ENCODE measurements around the gene PMM2.

DNA sequence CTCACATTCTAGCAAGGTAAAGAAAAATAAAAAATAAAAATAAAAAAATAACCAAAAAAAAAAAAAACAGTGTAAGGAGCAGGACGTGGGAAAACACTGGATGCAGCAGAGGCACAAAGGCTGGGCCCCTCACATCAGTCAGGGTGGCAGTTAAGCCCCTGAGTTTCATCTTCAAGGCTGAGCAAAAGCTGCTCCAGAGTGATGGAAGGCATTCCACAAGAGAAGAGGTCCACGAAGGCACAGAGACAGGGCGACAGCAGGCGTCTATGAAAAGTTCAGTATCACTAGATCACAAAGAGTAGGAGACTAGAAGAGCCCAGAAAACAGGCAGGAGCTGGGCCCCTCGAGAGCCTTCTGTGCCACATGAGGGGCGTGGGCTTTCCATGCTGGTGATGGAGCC, 12.2 kb upstream of the PMM2 start:
- TF ChIP-seq, protein P1, sequence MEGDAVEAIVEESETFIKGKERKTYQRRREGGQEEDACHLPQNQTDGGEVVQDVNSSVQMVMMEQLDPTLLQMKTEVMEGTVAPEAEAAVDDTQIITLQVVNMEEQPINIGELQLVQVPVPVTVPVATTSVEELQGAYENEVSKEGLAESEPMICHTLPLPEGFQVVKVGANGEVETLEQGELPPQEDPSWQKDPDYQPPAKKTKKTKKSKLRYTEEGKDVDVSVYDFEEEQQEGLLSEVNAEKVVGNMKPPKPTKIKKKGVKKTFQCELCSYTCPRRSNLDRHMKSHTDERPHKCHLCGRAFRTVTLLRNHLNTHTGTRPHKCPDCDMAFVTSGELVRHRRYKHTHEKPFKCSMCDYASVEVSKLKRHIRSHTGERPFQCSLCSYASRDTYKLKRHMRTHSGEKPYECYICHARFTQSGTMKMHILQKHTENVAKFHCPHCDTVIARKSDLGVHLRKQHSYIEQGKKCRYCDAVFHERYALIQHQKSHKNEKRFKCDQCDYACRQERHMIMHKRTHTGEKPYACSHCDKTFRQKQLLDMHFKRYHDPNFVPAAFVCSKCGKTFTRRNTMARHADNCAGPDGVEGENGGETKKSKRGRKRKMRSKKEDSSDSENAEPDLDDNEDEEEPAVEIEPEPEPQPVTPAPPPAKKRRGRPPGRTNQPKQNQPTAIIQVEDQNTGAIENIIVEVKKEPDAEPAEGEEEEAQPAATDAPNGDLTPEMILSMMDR (IDR thresholded peaks at IDR 0.05): no peak
- TF ChIP-seq, protein P2, sequence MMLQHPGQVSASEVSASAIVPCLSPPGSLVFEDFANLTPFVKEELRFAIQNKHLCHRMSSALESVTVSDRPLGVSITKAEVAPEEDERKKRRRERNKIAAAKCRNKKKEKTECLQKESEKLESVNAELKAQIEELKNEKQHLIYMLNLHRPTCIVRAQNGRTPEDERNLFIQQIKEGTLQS (CRISPR knock-in tag; conservative IDR thresholded peaks at IDR 0.05): no peak
- TF ChIP-seq, protein P3, sequence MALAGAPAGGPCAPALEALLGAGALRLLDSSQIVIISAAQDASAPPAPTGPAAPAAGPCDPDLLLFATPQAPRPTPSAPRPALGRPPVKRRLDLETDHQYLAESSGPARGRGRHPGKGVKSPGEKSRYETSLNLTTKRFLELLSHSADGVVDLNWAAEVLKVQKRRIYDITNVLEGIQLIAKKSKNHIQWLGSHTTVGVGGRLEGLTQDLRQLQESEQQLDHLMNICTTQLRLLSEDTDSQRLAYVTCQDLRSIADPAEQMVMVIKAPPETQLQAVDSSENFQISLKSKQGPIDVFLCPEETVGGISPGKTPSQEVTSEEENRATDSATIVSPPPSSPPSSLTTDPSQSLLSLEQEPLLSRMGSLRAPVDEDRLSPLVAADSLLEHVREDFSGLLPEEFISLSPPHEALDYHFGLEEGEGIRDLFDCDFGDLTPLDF (CRISPR knock-in tag; IDR thresholded peaks at IDR 0.05): no peak
- TF ChIP-seq ZNF317 (CRISPR knock-in tag; IDR thresholded peaks at IDR 0.05; ENCODE audit: borderline replicate concordance, low read depth): no peak
- TF ChIP-seq, protein P4, sequence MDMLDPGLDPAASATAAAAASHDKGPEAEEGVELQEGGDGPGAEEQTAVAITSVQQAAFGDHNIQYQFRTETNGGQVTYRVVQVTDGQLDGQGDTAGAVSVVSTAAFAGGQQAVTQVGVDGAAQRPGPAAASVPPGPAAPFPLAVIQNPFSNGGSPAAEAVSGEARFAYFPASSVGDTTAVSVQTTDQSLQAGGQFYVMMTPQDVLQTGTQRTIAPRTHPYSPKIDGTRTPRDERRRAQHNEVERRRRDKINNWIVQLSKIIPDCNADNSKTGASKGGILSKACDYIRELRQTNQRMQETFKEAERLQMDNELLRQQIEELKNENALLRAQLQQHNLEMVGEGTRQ (CRISPR knock-in tag; IDR thresholded peaks at IDR 0.05): no peak
- TF ChIP-seq, protein P5, sequence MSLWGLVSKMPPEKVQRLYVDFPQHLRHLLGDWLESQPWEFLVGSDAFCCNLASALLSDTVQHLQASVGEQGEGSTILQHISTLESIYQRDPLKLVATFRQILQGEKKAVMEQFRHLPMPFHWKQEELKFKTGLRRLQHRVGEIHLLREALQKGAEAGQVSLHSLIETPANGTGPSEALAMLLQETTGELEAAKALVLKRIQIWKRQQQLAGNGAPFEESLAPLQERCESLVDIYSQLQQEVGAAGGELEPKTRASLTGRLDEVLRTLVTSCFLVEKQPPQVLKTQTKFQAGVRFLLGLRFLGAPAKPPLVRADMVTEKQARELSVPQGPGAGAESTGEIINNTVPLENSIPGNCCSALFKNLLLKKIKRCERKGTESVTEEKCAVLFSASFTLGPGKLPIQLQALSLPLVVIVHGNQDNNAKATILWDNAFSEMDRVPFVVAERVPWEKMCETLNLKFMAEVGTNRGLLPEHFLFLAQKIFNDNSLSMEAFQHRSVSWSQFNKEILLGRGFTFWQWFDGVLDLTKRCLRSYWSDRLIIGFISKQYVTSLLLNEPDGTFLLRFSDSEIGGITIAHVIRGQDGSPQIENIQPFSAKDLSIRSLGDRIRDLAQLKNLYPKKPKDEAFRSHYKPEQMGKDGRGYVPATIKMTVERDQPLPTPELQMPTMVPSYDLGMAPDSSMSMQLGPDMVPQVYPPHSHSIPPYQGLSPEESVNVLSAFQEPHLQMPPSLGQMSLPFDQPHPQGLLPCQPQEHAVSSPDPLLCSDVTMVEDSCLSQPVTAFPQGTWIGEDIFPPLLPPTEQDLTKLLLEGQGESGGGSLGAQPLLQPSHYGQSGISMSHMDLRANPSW (CRISPR knock-in tag; conservative IDR thresholded peaks at IDR 0.05; ENCODE audit: low read depth): no peak
